ENCODE data around the gene METAP1.
"Not testable (repeated sequence)": the region's sequence is repeated elsewhere in the genome, so short reads cannot be mapped to it uniquely, and the experiment has no call there.

Gene METAP1

DNA sequence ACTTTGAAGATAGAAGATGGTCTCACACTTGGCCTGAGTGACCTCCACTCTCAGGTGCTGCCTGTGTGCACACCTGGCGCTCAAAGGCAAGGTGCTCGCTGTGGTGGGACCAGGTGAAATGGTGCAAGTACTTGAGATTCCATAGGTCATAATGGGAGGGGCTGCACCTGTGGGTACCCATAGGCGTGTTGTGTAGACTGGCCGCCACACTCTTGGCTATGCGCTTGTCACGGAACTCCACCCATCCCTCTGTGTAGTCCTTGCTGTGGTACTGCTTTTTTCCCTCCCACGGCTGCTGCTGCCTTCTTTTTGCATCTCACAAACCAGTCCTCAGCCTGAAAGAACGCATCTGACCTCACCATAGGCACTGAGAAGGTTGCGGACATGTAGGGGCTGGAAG lies 27.0 kb downstream of the METAP1 start:
- ATAC-seq (ENCODE audit: low read depth), result no peak
- H3K4me3 ChIP-seq (ENCODE audit: severe bottlenecking), result no peak overlapping the region
- TF ChIP-seq, protein P1, sequence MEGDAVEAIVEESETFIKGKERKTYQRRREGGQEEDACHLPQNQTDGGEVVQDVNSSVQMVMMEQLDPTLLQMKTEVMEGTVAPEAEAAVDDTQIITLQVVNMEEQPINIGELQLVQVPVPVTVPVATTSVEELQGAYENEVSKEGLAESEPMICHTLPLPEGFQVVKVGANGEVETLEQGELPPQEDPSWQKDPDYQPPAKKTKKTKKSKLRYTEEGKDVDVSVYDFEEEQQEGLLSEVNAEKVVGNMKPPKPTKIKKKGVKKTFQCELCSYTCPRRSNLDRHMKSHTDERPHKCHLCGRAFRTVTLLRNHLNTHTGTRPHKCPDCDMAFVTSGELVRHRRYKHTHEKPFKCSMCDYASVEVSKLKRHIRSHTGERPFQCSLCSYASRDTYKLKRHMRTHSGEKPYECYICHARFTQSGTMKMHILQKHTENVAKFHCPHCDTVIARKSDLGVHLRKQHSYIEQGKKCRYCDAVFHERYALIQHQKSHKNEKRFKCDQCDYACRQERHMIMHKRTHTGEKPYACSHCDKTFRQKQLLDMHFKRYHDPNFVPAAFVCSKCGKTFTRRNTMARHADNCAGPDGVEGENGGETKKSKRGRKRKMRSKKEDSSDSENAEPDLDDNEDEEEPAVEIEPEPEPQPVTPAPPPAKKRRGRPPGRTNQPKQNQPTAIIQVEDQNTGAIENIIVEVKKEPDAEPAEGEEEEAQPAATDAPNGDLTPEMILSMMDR (IDR thresholded peaks at IDR 0.05; ENCODE audit: poor library complexity, severe bottlenecking), result no peak

DNA sequence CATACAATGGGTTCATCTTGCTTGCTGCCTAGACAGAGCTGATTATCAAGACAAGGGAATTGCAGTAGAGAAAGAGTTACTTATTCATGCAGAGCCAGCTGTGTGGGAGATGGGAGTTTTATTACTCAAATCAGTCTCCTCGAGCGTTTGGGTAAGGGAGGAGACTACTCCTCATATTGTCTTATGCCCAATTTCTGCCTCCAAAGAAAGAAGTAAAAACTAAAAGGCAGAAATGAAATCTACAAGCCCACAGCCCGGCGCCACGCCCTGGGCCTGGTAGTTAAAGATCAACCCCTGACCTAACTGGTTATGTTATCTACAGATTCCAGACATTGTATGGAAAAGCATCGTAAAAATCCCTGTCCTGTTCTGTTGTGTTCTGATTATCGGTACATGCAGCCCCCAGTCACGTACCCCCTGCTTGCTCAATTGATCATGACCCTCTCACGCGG lies 28.3 kb downstream of the METAP1 start:
- H3K9me3 ChIP-seq (ENCODE audit: severe bottlenecking); DNase-seq (ENCODE audit: low spot score); H3K27ac ChIP-seq (ENCODE audit: poor library complexity, severe bottlenecking); H3K27me3 ChIP-seq (ENCODE audit: insufficient read depth, poor library complexity, severe bottlenecking); H3K36me3 ChIP-seq (ENCODE audit: low read depth); H3K4me1 ChIP-seq (ENCODE audit: insufficient read depth, poor library complexity, severe bottlenecking); H3K4me3 ChIP-seq (ENCODE audit: severe bottlenecking); ATAC-seq (ENCODE audit: low read depth): not testable (repeated sequence)

More for the DNA sequence above, 27.0 kb downstream of the METAP1 start:
- peaks cover 2% of the 10 kb centered on the region for H3K9me3 ChIP-seq (ENCODE audit: severe bottlenecking)
- no peak for DNase-seq (ENCODE audit: low spot score)
- H3K4me1 ChIP-seq (ENCODE audit: insufficient read depth, poor library complexity, severe bottlenecking), result no peaks in the 10 kb centered on the region
- H3K27me3 ChIP-seq (ENCODE audit: insufficient read depth, poor library complexity, severe bottlenecking), result no peaks in the 10 kb centered on the region
- no peak overlapping the region for H3K27ac ChIP-seq (ENCODE audit: poor library complexity, severe bottlenecking)
- peaks cover 4% of the 10 kb centered on the region for H3K36me3 ChIP-seq (ENCODE audit: low read depth)

DNA sequence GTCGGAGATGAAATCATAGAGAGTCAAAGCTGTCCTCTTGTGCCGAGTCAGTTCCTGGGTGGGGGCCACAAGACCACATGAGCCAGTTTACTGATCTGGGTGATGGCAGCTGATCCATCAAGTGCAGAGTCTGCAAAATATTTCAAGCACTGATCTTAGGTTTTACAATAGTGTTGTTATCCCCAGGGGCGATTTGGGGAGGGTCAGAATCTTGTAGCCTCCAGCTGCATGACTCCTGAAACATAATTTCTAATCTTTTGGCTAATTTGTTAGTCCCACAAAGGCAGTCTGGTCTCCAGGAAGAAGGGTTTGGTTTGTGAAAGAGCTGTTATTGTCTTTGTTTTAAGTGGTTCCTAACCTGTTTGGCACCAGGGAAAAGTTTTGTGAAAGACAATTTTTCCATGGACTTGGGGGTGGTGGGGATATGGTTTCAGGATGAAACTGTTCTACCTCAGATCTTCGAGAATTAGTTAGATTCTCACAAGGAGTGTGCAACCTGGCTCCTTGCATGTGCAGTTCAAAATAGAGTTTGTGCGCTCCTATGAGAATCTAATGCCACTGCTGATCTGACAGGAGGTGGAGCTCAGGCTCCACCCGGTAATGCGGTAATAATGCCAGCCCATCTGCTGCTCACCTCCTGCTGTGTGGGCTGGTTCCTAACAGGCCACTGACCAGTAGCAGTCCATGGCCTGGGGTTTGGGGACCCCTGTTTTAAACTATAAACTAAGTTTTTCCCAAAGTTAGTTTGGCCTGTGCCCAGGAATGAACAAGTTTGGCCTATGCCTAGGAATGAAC lies 29.2 kb downstream of the METAP1 start:
- Histone ChIP-seq H3K36me3 (ENCODE audit: low read depth) (peaks cover 18% of the 10 kb centered on the region), H3K27ac (ENCODE audit: poor library complexity, severe bottlenecking) (no peak overlapping the region), H3K9me3 (ENCODE audit: severe bottlenecking) (peaks cover 2% of the 10 kb centered on the region), H3K4me1 (ENCODE audit: insufficient read depth, poor library complexity, severe bottlenecking) (peaks cover 10% of the 10 kb centered on the region), H3K27me3 (ENCODE audit: insufficient read depth, poor library complexity, severe bottlenecking) (no peaks in the 10 kb centered on the region), H3K4me3 (ENCODE audit: severe bottlenecking) (no peak overlapping the region)
- TF ChIP-seq, protein P1 (IDR thresholded peaks at IDR 0.05; ENCODE audit: poor library complexity, severe bottlenecking), result no peak
- ATAC-seq (ENCODE audit: low read depth) (peak; percentile 52; the same call in 2 of the 3 replicates), DNase-seq (ENCODE audit: low spot score) (no peak)

DNA sequence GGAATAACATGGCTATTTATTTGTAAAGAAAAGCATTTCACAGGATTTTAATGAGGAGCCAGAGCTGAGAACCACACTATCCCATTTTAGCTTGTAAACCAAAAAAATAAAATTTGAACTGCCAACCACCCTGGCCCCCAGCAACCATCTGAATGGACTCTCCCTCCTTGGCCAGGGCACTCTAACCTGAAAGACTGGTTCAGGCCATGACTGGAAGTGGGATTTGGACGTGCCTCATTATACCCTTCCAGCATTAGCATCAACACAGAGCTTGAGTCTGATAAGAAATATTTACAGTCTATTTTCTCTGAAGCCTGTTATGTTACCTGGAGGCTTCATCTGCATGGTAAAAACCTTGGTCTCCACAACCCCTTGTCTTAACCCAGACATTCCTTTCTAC lies 30.0 kb downstream of the METAP1 start:
- Histone ChIP-seq H3K36me3 (ENCODE audit: low read depth) (peaks cover 22% of the 10 kb centered on the region), H3K4me1 (ENCODE audit: insufficient read depth, poor library complexity, severe bottlenecking) (peaks cover 10% of the 10 kb centered on the region), H3K9me3 (ENCODE audit: severe bottlenecking) (peaks cover 2% of the 10 kb centered on the region), H3K27ac (ENCODE audit: poor library complexity, severe bottlenecking) (no peak overlapping the region), H3K27me3 (ENCODE audit: insufficient read depth, poor library complexity, severe bottlenecking) (no peaks in the 10 kb centered on the region), H3K4me3 (ENCODE audit: severe bottlenecking) (no peak overlapping the region)
- no peak for ATAC-seq (ENCODE audit: low read depth)
- TF ChIP-seq, protein P1 (IDR thresholded peaks at IDR 0.05; ENCODE audit: poor library complexity, severe bottlenecking), result no peak
- no peak for DNase-seq (ENCODE audit: low spot score)

DNA sequence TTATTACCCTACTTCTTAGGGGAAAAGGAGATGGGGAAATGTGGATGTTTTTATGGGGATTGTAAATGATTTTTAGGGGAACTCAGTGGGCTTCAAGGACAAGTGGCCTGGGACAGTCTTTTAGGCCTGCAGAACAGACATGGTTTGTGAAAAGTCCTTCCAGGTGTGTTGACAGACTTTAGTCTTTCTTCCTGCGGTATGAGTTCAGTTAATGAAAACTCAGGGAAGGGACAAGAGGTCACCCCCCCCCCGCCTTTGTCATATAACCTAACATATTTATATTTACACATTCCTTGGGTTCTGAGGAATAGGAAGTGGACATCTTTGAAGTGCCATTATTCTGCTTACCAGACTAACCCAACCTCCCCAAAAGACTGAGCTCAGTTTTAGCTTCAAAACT lies 31.8 kb downstream of the METAP1 start:
- TF ChIP-seq, protein P1 (IDR thresholded peaks at IDR 0.05; ENCODE audit: poor library complexity, severe bottlenecking), result no peak
- H3K4me1 ChIP-seq (ENCODE audit: insufficient read depth, poor library complexity, severe bottlenecking), result peaks cover 10% of the 10 kb centered on the region
- ATAC-seq (ENCODE audit: low read depth), result no peak
- no peak overlapping the region for H3K27ac ChIP-seq (ENCODE audit: poor library complexity, severe bottlenecking)
- no peak for DNase-seq (ENCODE audit: low spot score)
- H3K27me3 ChIP-seq (ENCODE audit: insufficient read depth, poor library complexity, severe bottlenecking), result no peaks in the 10 kb centered on the region
- no peaks in the 10 kb centered on the region for H3K9me3 ChIP-seq (ENCODE audit: severe bottlenecking)
- peaks cover 22% of the 10 kb centered on the region for H3K36me3 ChIP-seq (ENCODE audit: low read depth)
- H3K4me3 ChIP-seq (ENCODE audit: severe bottlenecking), result no peak overlapping the region

Measured in RWPE2 (cell line).